Measurements from ENCODE around the gene HSF2.

DNA sequence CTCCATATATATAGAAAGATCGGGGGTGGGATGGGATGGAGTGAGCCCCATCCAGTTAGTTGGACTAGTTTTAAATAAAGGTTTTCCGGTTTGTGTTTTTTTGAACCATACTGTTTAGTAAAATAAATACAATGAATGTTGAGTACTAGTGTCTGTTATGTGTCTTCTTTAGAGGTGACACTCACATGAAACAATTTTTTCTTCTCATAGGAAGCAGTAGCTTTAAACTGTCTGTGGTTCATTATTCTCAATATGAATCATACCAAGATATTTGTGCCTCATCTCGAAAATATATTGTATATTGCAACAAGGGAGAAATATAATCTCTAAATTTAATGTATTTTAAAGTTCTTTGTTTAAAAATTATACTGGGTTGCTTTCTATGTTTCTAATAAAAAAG is 33.4 kb downstream of the HSF2 start:
- TF ChIP-seq, protein P1, sequence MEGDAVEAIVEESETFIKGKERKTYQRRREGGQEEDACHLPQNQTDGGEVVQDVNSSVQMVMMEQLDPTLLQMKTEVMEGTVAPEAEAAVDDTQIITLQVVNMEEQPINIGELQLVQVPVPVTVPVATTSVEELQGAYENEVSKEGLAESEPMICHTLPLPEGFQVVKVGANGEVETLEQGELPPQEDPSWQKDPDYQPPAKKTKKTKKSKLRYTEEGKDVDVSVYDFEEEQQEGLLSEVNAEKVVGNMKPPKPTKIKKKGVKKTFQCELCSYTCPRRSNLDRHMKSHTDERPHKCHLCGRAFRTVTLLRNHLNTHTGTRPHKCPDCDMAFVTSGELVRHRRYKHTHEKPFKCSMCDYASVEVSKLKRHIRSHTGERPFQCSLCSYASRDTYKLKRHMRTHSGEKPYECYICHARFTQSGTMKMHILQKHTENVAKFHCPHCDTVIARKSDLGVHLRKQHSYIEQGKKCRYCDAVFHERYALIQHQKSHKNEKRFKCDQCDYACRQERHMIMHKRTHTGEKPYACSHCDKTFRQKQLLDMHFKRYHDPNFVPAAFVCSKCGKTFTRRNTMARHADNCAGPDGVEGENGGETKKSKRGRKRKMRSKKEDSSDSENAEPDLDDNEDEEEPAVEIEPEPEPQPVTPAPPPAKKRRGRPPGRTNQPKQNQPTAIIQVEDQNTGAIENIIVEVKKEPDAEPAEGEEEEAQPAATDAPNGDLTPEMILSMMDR (IDR thresholded peaks at IDR 0.05; ENCODE audit: insufficient read depth, low read length, poor library complexity, severe bottlenecking): no peak
- no peak for TF ChIP-seq EZH2phosphoT487 (conservative IDR thresholded peaks at IDR 0.05; ENCODE audit: low read length)

Measured in SU-DHL-6 (cell line).